NT2/D1 (cell line): Measurements from ENCODE around the gene MAGI1.

ENCODE experiments used
- DNase-seq: peaks from one replicate; pipeline ENCODE4 v3.0.0-alpha.2; 2011; ENCODE audit warnings: low read depth, low spot score
- H3K27me3 ChIP-seq: 2 replicates; pipeline ENCODE4 v1.6.0; 2011; ENCODE audit warnings: mild to moderate bottlenecking; ENCODE audit not compliant: insufficient read length, insufficient read depth
- H3K36me3 ChIP-seq: 2 replicates; pipeline ENCODE4 v1.6.1; 2011; ENCODE audit warnings: mild to moderate bottlenecking, low read length, mixed read lengths; ENCODE audit not compliant: insufficient read depth, insufficient read length
- H3K4me1 ChIP-seq: 2 replicates; pipeline ENCODE4 v1.5.1; 2011; ENCODE audit not compliant: insufficient read depth, insufficient read length
- H3K4me3 ChIP-seq: 2 replicates; pipeline ENCODE4 v1.5.1; 2011; ENCODE audit warnings: low read depth; ENCODE audit not compliant: insufficient read length
- H3K9ac ChIP-seq: 2 replicates; pipeline ENCODE4 v1.6.0; 2011; ENCODE audit warnings: low read depth; ENCODE audit not compliant: insufficient read length
- H3K9me3 ChIP-seq: 2 replicates; pipeline ENCODE4 v1.5.1; 2011; ENCODE audit warnings: mild to moderate bottlenecking, low read length; ENCODE audit not compliant: insufficient read depth
- SUZ12 ChIP-seq: IDR thresholded peaks from 2 replicates; pipeline ENCODE4 v1.6.1; 2011; ENCODE audit not compliant: insufficient read length, insufficient read depth; ENCODE audit errors: extremely low read depth
- YY1 ChIP-seq: IDR thresholded peaks from 2 replicates; pipeline ENCODE4 v1.6.1; 2011; ENCODE audit not compliant: insufficient read length, insufficient read depth
- ZNF274 ChIP-seq: IDR thresholded peaks from 2 replicates; pipeline ENCODE4 v1.6.1; 2011; ENCODE audit warnings: mild to moderate bottlenecking, low read depth, low read length

The MAGI1 gene

DNA sequence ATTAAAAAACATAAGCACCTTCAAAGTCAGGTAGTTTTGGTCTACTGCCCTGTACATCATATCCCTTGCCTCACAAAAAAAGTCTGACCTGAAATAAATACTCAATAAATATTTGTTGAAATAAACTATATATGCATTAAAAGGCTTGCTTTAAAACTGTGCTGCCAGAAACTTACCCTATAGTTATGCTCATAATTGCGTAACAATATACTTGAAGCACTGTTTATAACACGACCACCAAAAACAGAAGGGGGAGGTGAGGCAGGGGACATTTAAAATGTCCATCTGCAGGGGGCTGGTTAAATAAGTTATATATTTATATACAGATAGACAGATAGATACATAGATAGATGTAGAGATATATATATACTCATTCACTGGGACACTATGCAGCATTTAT lies 549.5 kb downstream of the MAGI1 start:
- no peak for TF ChIP-seq ZNF274
- no peak for TF ChIP-seq YY1
- TF ChIP-seq SUZ12, result no peak
- Histone ChIP-seq H3K9ac (no peak overlapping the region), H3K27me3 (no peaks in the 10 kb centered on the region), H3K36me3 (no peaks in the 10 kb centered on the region), H3K4me3 (no peak overlapping the region), H3K9me3 (no peaks in the 10 kb centered on the region), H3K4me1 (no peaks in the 10 kb centered on the region)
- no peak for DNase-seq

DNA sequence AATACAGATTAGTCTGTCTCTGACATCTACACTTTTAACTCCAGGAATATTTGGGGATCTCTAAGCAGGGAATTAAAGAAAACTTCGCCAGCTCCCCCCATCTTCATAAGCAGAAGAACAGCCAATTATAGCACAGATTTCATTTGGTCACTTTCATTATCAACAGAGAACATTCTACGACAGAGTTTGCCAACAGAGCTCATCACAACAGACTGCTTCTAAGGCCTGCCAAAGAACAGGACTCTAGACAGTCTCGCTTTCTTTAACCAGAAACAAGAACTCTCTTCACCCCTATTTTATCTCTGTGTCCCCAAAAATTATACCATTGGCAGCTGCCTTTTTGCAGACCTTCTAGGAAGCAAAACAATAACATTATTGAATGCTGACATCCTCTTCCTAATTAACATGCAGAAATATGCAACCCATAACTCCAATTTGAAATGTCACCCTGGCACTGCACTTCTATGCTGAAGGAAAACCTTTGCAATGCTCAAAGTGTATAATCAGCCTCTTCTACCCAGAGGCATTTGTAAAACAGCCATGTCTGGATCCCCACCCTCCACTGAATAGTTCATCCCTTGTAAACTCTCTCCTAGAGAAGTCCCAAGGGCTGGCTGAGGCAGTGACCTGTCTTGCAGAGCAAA lies 552.8 kb downstream of the MAGI1 start:
- H3K36me3 ChIP-seq, result no peaks in the 10 kb centered on the region
- TF ChIP-seq ZNF274 (no peak), SUZ12 (no peak), YY1 (no peak)
- no peaks in the 10 kb centered on the region for H3K27me3 ChIP-seq
- no peak for DNase-seq
- no peaks in the 10 kb centered on the region for H3K9me3 ChIP-seq
- H3K9ac ChIP-seq, result no peak overlapping the region
- H3K4me1 ChIP-seq, result no peaks in the 10 kb centered on the region
- no peak overlapping the region for H3K4me3 ChIP-seq

DNA sequence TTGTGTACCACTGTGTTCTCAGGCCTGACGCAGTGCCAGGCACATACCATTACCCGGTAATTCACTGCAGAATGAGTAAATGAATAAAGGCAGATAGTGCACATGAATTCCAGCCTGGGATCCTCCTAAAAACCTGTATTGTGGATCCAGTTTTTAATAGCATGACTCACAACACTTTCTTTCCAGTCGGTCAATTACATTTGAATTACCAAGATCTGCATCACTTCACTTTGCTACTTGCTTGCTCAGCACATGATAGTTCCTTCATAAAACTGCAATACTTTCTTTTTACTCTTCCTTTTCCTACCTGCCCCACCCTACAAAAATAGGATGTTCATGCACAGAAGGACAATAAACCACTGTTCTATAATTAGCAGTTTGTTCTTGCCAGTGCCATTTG lies 553.8 kb downstream of the MAGI1 start:
- H3K36me3 ChIP-seq, result no peaks in the 10 kb centered on the region
- no peak overlapping the region for H3K4me3 ChIP-seq
- TF ChIP-seq YY1 (no peak), ZNF274 (no peak), SUZ12 (no peak)
- H3K4me1 ChIP-seq, result no peaks in the 10 kb centered on the region
- H3K27me3 ChIP-seq, result no peaks in the 10 kb centered on the region
- H3K9me3 ChIP-seq, result no peaks in the 10 kb centered on the region
- H3K9ac ChIP-seq, result no peak overlapping the region
- no peak for DNase-seq

DNA sequence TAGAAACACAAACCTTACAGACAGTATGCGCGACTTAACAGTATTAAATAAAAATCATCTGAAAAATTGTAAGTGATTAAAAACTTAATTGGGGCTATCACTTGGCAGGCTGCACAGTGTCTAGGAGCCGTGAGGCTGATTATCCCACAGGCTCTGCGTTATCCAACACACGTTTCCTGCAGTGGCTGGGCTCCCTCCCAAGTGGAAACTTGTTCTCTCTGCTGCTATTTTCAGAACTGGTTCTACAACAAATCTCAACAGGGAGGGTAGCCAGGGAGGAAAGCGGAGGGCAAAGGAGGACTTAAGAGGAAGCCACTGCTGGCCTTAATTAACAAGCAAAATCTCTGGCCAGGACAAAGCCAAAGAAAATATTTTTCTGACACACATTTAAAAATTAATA lies 555.2 kb downstream of the MAGI1 start:
- TF ChIP-seq ZNF274, result no peak
- no peak for TF ChIP-seq SUZ12
- TF ChIP-seq YY1, result no peak
- H3K9me3 ChIP-seq, result no peaks in the 10 kb centered on the region
- no peak overlapping the region for H3K9ac ChIP-seq
- no peak for DNase-seq
- H3K27me3 ChIP-seq, result no peaks in the 10 kb centered on the region
- H3K4me3 ChIP-seq, result no peak overlapping the region
- no peaks in the 10 kb centered on the region for H3K4me1 ChIP-seq
- no peaks in the 10 kb centered on the region for H3K36me3 ChIP-seq

DNA sequence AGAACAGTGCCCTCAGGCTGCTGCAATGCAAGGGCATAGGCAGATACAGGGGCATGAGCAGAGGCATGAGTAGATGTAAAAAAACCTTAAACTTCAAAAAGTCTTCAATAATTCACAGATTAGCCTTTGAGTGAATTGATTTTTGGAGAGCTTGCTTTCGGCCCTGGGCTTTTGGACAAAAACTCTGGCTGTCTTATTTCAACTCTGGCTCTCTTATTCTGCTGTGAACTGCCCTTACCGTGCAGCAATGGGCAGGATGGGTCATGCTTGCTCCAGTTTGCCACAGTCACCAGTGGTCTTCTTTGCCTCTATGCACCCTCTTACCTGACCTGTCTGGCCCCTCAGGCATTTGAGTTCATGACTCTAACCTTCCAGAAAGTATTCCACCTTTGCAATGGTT lies 555.7 kb downstream of the MAGI1 start:
- Histone ChIP-seq H3K9me3 (no peaks in the 10 kb centered on the region), H3K4me3 (no peak overlapping the region), H3K27me3 (no peaks in the 10 kb centered on the region), H3K4me1 (no peaks in the 10 kb centered on the region), H3K36me3 (no peaks in the 10 kb centered on the region), H3K9ac (no peak overlapping the region)
- no peak for DNase-seq
- TF ChIP-seq YY1 (no peak), SUZ12 (no peak), ZNF274 (no peak)

DNA sequence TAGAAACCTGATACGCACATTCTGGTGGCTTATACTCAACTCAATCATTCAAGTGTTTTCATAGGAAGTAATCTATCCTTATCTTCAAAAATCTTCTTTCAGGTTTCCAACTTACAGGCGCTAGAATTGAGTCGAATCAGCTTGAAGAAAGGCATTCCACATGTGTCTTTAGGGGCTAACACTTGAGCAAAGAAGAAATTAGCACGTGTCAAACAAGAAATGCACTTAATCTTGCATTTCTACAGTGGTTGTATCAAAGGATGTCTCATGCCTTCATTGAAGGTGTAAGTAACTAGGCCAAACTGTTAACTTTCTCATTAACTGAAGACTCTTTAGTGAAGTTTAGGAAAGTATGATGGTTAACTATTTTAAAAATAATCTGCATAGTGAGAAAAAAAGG lies 557.6 kb downstream of the MAGI1 start:
- peaks cover 2% of the 10 kb centered on the region for H3K36me3 ChIP-seq
- H3K4me1 ChIP-seq, result no peaks in the 10 kb centered on the region
- no peak overlapping the region for H3K4me3 ChIP-seq
- no peak overlapping the region for H3K9ac ChIP-seq
- DNase-seq, result no peak
- TF ChIP-seq YY1 (no peak), SUZ12 (no peak), ZNF274 (no peak)
- H3K27me3 ChIP-seq, result no peaks in the 10 kb centered on the region
- no peaks in the 10 kb centered on the region for H3K9me3 ChIP-seq

DNA sequence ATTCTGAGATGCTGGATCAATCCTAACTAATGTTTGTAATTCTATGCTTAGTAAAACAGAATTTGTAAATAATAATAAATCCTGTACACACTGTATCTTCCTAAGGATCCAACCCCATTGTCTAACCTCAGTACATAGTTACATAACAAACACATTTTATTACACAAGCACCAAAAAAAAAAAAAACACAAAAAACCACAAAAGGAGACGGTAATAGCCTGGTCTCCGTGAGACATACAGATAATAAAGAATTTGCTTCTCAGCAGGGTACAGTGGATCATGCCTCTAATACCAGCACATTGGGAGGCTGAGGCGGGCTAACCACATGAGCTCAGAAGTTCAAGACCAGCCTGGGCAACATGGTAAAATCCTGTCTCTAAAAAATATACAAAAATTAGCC lies 558.7 kb downstream of the MAGI1 start:
- H3K36me3 ChIP-seq, result peaks cover 3% of the 10 kb centered on the region
- H3K4me1 ChIP-seq, result no peaks in the 10 kb centered on the region
- no peak overlapping the region for H3K9ac ChIP-seq
- TF ChIP-seq YY1, result no peak
- TF ChIP-seq SUZ12, result no peak
- no peak for TF ChIP-seq ZNF274
- no peaks in the 10 kb centered on the region for H3K27me3 ChIP-seq
- no peak for DNase-seq
- H3K4me3 ChIP-seq, result no peak overlapping the region
- H3K9me3 ChIP-seq, result no peaks in the 10 kb centered on the region
